ENCODE results near the gene NFKBIE. TPM values are rescaled to one million over a fixed set of nuclear protein-coding genes. Genes with fewer than 3 reads are reported as not detected.
"Not testable (repeated sequence)": the region's sequence is repeated elsewhere in the genome, so short reads cannot be mapped to it uniquely, and the experiment has no call there.

Gene NFKBIE, protein sequence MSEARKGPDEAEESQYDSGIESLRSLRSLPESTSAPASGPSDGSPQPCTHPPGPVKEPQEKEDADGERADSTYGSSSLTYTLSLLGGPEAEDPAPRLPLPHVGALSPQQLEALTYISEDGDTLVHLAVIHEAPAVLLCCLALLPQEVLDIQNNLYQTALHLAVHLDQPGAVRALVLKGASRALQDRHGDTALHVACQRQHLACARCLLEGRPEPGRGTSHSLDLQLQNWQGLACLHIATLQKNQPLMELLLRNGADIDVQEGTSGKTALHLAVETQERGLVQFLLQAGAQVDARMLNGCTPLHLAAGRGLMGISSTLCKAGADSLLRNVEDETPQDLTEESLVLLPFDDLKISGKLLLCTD
- 52.9 TPM for polyA plus RNA-seq (2013)

DNA sequence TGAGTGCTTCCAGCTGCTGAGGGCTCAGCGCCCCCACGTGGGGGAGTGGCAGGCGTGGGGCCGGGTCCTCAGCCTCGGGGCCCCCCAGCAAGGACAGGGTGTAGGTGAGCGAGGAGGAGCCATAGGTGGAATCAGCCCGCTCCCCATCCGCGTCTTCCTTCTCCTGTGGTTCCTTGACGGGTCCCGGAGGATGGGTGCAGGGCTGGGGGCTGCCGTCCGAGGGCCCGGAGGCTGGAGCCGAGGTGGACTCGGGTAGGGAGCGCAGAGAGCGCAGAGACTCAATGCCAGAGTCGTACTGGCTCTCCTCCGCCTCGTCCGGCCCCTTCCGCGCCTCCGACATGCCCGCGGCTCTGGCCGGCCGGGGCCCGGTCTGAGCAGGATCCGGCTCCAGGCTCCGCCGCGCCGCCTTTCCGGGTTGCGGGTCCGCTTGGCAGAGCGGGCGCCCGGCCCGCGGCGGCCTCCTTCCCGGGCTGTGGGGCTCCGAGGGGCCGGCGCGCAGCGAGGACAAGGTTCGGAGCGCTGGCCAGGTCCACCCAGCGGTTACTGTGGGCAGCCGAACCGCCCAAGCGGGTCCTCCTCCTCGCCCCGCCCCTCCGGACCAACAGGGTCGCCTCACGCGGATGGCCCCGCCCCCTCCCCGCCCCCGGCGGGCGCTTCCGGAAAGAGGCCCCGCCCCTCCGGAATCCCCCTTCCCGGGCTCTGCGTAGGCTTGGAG, at the start of gene NFKBIE:
NFKBIE (minus strand) TSS at position 545 of the 715 bp plus-strand sequence; CDS start at position 340, 205 bp downstream.
- Histone ChIP-seq H3K27ac (ENCODE audit: insufficient read depth in 1 of 2, low read depth in 1 of 2, low read length in 2 of 2, poor library complexity in 1 of 2, severe bottlenecking in 2 of 2) (peak within 1 kb of the TSS; percentile 86 to 92), H3K9me3 (ENCODE audit: control extremely low read depth in 1 of 5, control insufficient read depth in 4 of 5, insufficient read depth in 2 of 5, low read depth in 1 of 5, low read length in 4 of 5) (no peaks in the 10 kb centered on the region), H3K27me3 (replicated peaks in 2 of 5; ENCODE audit: control insufficient read depth in 4 of 5, insufficient read depth in 5 of 5, low read length in 4 of 5) (peaks cover 3 to 20% (median 10%) of the 10 kb centered on the region in 5 experiments), H3K4me1 (ENCODE audit: control extremely low read depth in 1 of 4, control insufficient read depth in 4 of 4, insufficient read depth in 4 of 4, low read length in 3 of 4) (peaks cover 8 to 46% (median 39%) of the 10 kb centered on the region in 4 experiments), H3K36me3 (ENCODE audit: control insufficient read depth in 4 of 4, insufficient read depth in 4 of 4, low read length in 3 of 4) (peaks cover 4 to 30% (median 15%) of the 10 kb centered on the region in 4 experiments), H3K4me3 (ENCODE audit: control insufficient read depth in 1 of 7, extremely low read depth in 1 of 7, insufficient read depth in 4 of 7, low read depth in 2 of 7, low read length in 6 of 7) (peak within 1 kb of the TSS; percentile 70 to 91 (median 85))
- ChIA-PET CTCF (interaction anchor here (1.0 to 11.0 kb wide), 12 partner anchors 9 to 170 kb away, joined by 3 to 202 read pairs (median 4); partner anchors contain the start of gene AARS2), POLR2A (interaction anchor here (1.0 to 3.8 kb wide), 5 partner anchors 11 to 48 kb away, joined by 4 to 40 read pairs (median 5); partner anchors contain the start of genes AARS2 and HSP90AB1)
- DNase-seq, result peak in 1 of 3 donors; percentile 91
- WGBS (ENCODE audit: insufficient coverage), result 0% methylated on average over 64 of the region's 72 CpGs

DNA sequence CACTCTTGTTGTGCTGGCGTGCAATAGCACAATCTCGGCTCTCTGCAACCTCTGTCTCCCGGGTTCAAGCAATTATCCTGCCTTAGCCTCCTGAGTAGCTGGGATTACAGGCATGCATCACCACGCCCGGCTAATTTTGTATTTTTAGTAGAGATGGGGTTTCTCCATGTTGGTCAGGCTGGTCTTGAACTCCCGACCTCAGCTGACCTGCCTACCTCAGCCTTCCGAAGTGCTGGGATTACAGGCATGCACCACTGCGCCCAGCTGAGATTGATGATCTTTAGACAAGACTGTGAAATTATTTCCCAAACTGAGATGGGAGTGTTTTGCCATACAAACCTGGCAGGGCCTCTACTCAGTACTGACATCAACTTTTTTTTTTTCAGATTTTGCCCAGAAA, 49.3 kb upstream of the NFKBIE start:
- POLR2A ChIA-PET, result interaction anchor here (0.6 kb wide), 1 partner anchor 75 kb away, joined by 3 read pairs; no protein-coding TSS in a partner anchor
- Histone ChIP-seq H3K27me3 (replicated peaks in 2 of 5; ENCODE audit: control insufficient read depth in 4 of 5, insufficient read depth in 5 of 5, low read length in 4 of 5) (peaks cover 0 to 15% (median 6%) of the 10 kb centered on the region in 5 experiments), H3K4me1 (ENCODE audit: control extremely low read depth in 1 of 4, control insufficient read depth in 4 of 4, insufficient read depth in 4 of 4, low read length in 3 of 4) (peaks cover 3 to 11% (median 7%) of the 10 kb centered on the region in 4 experiments), H3K36me3 (ENCODE audit: control insufficient read depth in 4 of 4, insufficient read depth in 4 of 4, low read length in 3 of 4) (peaks cover 0 to 24% (median 16%) of the 10 kb centered on the region in 4 experiments)
- not testable (repeated sequence) for H3K9me3 ChIP-seq (ENCODE audit: control extremely low read depth in 1 of 5, control insufficient read depth in 4 of 5, insufficient read depth in 2 of 5, low read depth in 1 of 5, low read length in 4 of 5); H3K27ac ChIP-seq (ENCODE audit: insufficient read depth in 1 of 2, low read depth in 1 of 2, low read length in 2 of 2, poor library complexity in 1 of 2, severe bottlenecking in 2 of 2); DNase-seq; H3K4me3 ChIP-seq (ENCODE audit: control insufficient read depth in 1 of 7, extremely low read depth in 1 of 7, insufficient read depth in 4 of 7, low read depth in 2 of 7, low read length in 6 of 7)
- 97% methylated on average over 6 of the region's 8 CpGs for WGBS (ENCODE audit: insufficient coverage)
- CTCF ChIA-PET, result interaction anchor here (0.6 to 4.8 kb wide), 5 partner anchors 10 to 59 kb away, joined by 3 to 40 read pairs (median 6); no protein-coding TSS in a partner anchor

DNA sequence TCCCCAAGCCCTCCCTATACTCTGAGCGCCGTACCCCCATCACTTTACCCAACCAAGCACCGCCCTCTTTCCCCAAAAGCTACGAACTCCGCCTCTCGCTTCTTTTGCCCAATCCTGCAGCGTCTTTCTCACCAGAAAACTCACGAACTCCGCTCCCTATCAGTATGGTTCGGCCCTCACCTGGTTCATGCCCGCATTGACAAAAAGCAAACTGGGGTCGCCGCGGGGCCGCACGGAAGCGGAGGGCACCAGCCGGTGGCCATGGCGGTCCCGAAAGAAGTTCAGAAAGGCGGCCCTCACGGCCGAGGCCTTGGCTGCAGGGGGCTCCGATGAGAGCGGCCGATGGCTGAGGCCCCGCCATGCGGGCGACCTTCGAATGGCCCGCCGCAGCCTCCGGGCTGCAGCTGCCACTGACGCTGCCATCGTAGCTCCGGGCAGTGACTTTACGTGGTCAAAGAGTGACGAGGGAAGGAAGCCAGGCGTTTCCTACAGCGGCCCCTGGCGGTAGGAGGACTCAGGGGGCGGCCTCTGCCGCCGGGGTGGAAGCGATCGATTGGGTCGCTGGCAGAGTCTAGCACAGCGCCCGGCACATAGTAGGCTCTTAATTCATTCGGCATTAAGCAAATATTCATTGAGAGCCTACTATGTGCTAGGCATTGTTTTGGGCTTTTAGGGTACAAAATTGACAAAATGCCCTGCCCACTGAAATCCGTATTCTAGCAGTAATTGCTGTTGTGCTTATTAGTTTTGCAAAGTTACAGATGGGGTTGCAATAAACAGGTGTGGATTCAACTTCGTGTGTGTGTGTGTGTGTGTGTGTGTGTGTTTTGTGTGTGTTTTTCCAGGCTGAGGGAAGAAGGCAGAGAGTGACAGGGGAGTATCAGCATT, 47.8 kb upstream of the NFKBIE start, which contains the start of gene AARS2:
AARS2 (minus strand) TSS at position 447 of the 888 bp plus-strand sequence; CDS start at position 423, 24 bp downstream.
- Histone ChIP-seq H3K4me3 (ENCODE audit: control insufficient read depth in 1 of 7, extremely low read depth in 1 of 7, insufficient read depth in 4 of 7, low read depth in 2 of 7, low read length in 6 of 7) (peak within 1 kb of the TSS; percentile 84 to 99 (median 93)), H3K9me3 (ENCODE audit: control extremely low read depth in 1 of 5, control insufficient read depth in 4 of 5, insufficient read depth in 2 of 5, low read depth in 1 of 5, low read length in 4 of 5) (no peaks in the 10 kb centered on the region), H3K27ac (ENCODE audit: insufficient read depth in 1 of 2, low read depth in 1 of 2, low read length in 2 of 2, poor library complexity in 1 of 2, severe bottlenecking in 2 of 2) (peak within 1 kb of the TSS; percentile 37 to 80), H3K4me1 (ENCODE audit: control extremely low read depth in 1 of 4, control insufficient read depth in 4 of 4, insufficient read depth in 4 of 4, low read length in 3 of 4) (peaks cover 3 to 11% (median 7%) of the 10 kb centered on the region in 4 experiments), H3K36me3 (ENCODE audit: control insufficient read depth in 4 of 4, insufficient read depth in 4 of 4, low read length in 3 of 4) (peaks cover 3 to 34% (median 25%) of the 10 kb centered on the region in 4 experiments), H3K27me3 (replicated peaks in 2 of 5; ENCODE audit: control insufficient read depth in 4 of 5, insufficient read depth in 5 of 5, low read length in 4 of 5) (peaks cover 0 to 4% (median 2%) of the 10 kb centered on the region in 5 experiments)
- POLR2A ChIA-PET, result interaction anchor here (0.6 to 1.3 kb wide), 5 partner anchors 8 to 49 kb away, joined by 3 to 4 read pairs (median 3); no protein-coding TSS in a partner anchor
- 2% methylated on average over 51 of the region's 52 CpGs for WGBS (ENCODE audit: insufficient coverage)
- peak; percentile 88 to 93 (median 91) for DNase-seq
- CTCF ChIA-PET, result interaction anchor here (0.7 to 4.8 kb wide), 24 partner anchors 9 to 276 kb away, joined by 3 to 40 read pairs (median 4); partner anchors contain the start of gene SLC35B2

DNA sequence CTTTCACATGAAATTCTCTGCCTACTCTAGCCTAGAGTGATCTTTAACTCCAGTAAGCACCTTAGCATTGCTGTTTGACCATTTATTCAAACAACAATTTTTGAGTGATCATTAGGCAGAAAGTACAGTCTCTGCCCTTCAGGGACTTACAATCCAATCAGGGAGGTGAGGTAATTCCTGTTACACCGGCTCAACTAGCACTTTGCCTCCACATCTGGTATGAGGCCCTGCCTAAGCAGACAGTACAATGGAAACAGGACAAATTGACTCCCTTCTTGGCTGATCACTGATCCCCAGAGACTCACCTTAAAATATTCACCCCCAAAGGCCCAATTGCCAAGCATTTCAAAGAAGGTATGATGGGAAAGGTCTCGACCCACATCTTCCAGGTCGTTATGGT, 46.4 kb upstream of the NFKBIE start:
- CTCF ChIA-PET, result interaction anchor here (1.2 to 4.8 kb wide), 8 partner anchors 10 to 210 kb away, joined by 3 to 40 read pairs (median 5); no protein-coding TSS in a partner anchor
- H3K4me3 ChIP-seq (ENCODE audit: control insufficient read depth in 1 of 7, extremely low read depth in 1 of 7, insufficient read depth in 4 of 7, low read depth in 2 of 7, low read length in 6 of 7), result peak overlapping the region in 1 of 7 experiments; percentile 94

DNA sequence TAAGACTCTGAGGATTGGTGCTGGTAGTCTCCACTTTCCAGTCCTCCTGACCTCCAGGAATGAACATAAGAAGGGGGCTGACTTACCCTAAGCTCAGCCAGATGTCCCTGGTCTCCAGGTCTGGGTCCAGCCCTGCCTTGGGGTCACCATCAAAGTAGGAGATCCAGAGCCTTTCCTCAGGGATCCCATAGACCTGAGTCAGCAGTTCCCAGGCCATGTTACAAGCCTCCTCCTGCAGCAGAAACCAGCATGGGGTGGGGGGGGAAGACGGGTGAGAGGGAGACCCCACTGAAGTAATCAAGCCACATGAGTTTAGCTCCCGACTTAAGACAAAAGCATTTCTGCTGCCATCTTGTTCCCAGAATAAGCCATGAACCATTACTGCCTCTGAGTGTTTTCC, 46.0 kb upstream of the NFKBIE start:
- Histone ChIP-seq H3K27ac (ENCODE audit: insufficient read depth in 1 of 2, low read depth in 1 of 2, low read length in 2 of 2, poor library complexity in 1 of 2, severe bottlenecking in 2 of 2) (no peak overlapping the region), H3K4me1 (ENCODE audit: control extremely low read depth in 1 of 4, control insufficient read depth in 4 of 4, insufficient read depth in 4 of 4, low read length in 3 of 4) (peaks cover 3 to 11% (median 7%) of the 10 kb centered on the region in 4 experiments), H3K36me3 (ENCODE audit: control insufficient read depth in 4 of 4, insufficient read depth in 4 of 4, low read length in 3 of 4) (peaks cover 3 to 51% (median 40%) of the 10 kb centered on the region in 4 experiments), H3K9me3 (ENCODE audit: control extremely low read depth in 1 of 5, control insufficient read depth in 4 of 5, insufficient read depth in 2 of 5, low read depth in 1 of 5, low read length in 4 of 5) (no peaks in the 10 kb centered on the region), H3K4me3 (ENCODE audit: control insufficient read depth in 1 of 7, extremely low read depth in 1 of 7, insufficient read depth in 4 of 7, low read depth in 2 of 7, low read length in 6 of 7) (no peak overlapping the region), H3K27me3 (replicated peaks in 2 of 5; ENCODE audit: control insufficient read depth in 4 of 5, insufficient read depth in 5 of 5, low read length in 4 of 5) (peaks cover 0 to 4% (median 0%) of the 10 kb centered on the region in 5 experiments)
- ChIA-PET POLR2A (no interaction called here), CTCF (interaction anchor here (1.2 to 4.8 kb wide), 4 partner anchors 10 to 43 kb away, joined by 3 to 40 read pairs (median 4); no protein-coding TSS in a partner anchor)
- whole genome bisulfite sequencing (ENCODE audit: insufficient coverage), result 80% methylated on average over 2 of the region's 2 CpGs
- no peak for DNase-seq

More for the DNA sequence above, 46.4 kb upstream of the NFKBIE start:
- DNase-seq, result no peak
- Histone ChIP-seq H3K36me3 (ENCODE audit: control insufficient read depth in 4 of 4, insufficient read depth in 4 of 4, low read length in 3 of 4) (peaks cover 3 to 46% (median 35%) of the 10 kb centered on the region in 4 experiments), H3K9me3 (ENCODE audit: control extremely low read depth in 1 of 5, control insufficient read depth in 4 of 5, insufficient read depth in 2 of 5, low read depth in 1 of 5, low read length in 4 of 5) (no peaks in the 10 kb centered on the region), H3K27ac (ENCODE audit: insufficient read depth in 1 of 2, low read depth in 1 of 2, low read length in 2 of 2, poor library complexity in 1 of 2, severe bottlenecking in 2 of 2) (no peak overlapping the region), H3K4me1 (ENCODE audit: control extremely low read depth in 1 of 4, control insufficient read depth in 4 of 4, insufficient read depth in 4 of 4, low read length in 3 of 4) (peaks cover 3 to 11% (median 7%) of the 10 kb centered on the region in 4 experiments), H3K27me3 (replicated peaks in 2 of 5; ENCODE audit: control insufficient read depth in 4 of 5, insufficient read depth in 5 of 5, low read length in 4 of 5) (peaks cover 0 to 4% (median 0%) of the 10 kb centered on the region in 5 experiments)
- POLR2A ChIA-PET, result no interaction called here
- 94% methylated on average over 3 of the region's 3 CpGs for WGBS (ENCODE audit: insufficient coverage)

DNA sequence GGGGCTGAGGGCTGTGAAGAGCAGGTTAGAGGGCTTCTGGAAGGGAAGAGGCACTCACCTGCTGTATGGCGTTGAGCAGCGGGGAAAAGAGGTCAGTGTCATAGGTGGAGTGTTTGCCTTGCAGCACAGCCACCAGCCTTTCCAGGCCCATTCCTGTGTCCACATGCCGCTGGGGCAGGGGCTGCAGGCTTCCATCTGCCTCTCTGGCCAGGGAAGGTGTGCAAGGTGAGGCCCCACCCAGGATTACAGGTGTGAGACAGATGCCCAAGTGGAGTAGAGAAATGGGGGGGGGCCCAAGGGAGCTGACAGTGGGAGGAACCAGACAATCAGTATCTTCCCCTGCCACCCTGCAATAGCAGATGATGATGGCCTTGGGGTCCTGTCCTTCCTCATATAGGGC, 44.9 kb upstream of the NFKBIE start:
- H3K4me3 ChIP-seq (ENCODE audit: control insufficient read depth in 1 of 7, extremely low read depth in 1 of 7, insufficient read depth in 4 of 7, low read depth in 2 of 7, low read length in 6 of 7), result no peak overlapping the region
- POLR2A ChIA-PET, result no interaction called here
- CTCF ChIA-PET, result interaction anchor here (1.5 to 12.8 kb wide), 3 partner anchors 8 to 42 kb away, joined by 3 to 202 read pairs (median 40); partner anchors contain the start of genes NFKBIE and TMEM151B

More for the DNA sequence above, 44.9 kb upstream of the NFKBIE start:
- DNase-seq, result no peak
- H3K36me3 ChIP-seq (ENCODE audit: control insufficient read depth in 4 of 4, insufficient read depth in 4 of 4, low read length in 3 of 4), result peaks cover 6 to 61% (median 50%) of the 10 kb centered on the region in 4 experiments
- H3K4me1 ChIP-seq (ENCODE audit: control extremely low read depth in 1 of 4, control insufficient read depth in 4 of 4, insufficient read depth in 4 of 4, low read length in 3 of 4), result peaks cover 0 to 11% (median 7%) of the 10 kb centered on the region in 4 experiments
- no peaks in the 10 kb centered on the region for H3K9me3 ChIP-seq (ENCODE audit: control extremely low read depth in 1 of 5, control insufficient read depth in 4 of 5, insufficient read depth in 2 of 5, low read depth in 1 of 5, low read length in 4 of 5)
- H3K27ac ChIP-seq (ENCODE audit: insufficient read depth in 1 of 2, low read depth in 1 of 2, low read length in 2 of 2, poor library complexity in 1 of 2, severe bottlenecking in 2 of 2), result no peak overlapping the region
- 94% methylated on average over 3 of the region's 3 CpGs for WGBS (ENCODE audit: insufficient coverage)
- H3K27me3 ChIP-seq (replicated peaks in 2 of 5; ENCODE audit: control insufficient read depth in 4 of 5, insufficient read depth in 5 of 5, low read length in 4 of 5), result no peaks in the 10 kb centered on the region

Measured in common myeloid progenitor, CD34-positive (primary cell).